Renal cortex interstitium (tissue), 11 donors: ENCODE results near the gene RTRAF. TPM values are rescaled to one million over a fixed set of nuclear protein-coding genes. Genes with fewer than 3 reads are reported as not detected.

Experiments used
- DNase-seq, 11 donors: peaks; one replicate each; pipeline ENCODE4 v3.0.0-alpha.2; 2013; ENCODE audit warnings: low read depth in 9 of 11, low spot score in 4 of 11; ENCODE audit errors: extremely low read depth in 1 of 11
- polyA plus RNA-seq, 3 donors: library from polyadenylated mRNA; unstranded; fragments of 120-200 nt; gene quantifications; one replicate each; pipeline ENCODE4 v1.2.1, GENCODE V29; 2013; ENCODE audit not compliant: insufficient read length in 3 of 3

RTRAF gene
- polyA plus RNA-seq, 3 donors = 235 to 328 (median 306) TPM

- no peak for DNase-seq
Measured at GRCh38 chr14:52060080-52060479, 70.7 kb downstream of the RTRAF start.

Other genes starting within 250 kb of the RTRAF start
- 10 to 100 TPM; 62.2 to 74.2 (median 71.0) TPM for gene GNG2, start 128.9 kb upstream of the RTRAF start, polyA plus RNA-seq
- 100 to 1,000 TPM in 2 of 3 donors, 10 to 100 TPM in 1; 92.6 to 122 (median 106) TPM for gene NID2, start 79.5 kb downstream of the RTRAF start, polyA plus RNA-seq